Kidney epithelial cell (primary cell): Measurements from ENCODE around the gene HTRA3. TPM values are rescaled to one million over a fixed set of nuclear protein-coding genes. Genes with fewer than 3 reads are reported as not detected.

ENCODE experiments used
- DNase-seq: peaks from one replicate; pipeline ENCODE4 v3.0.0-alpha.2; 2010; ENCODE audit warnings: low read depth
- H3K27me3 ChIP-seq: 2 replicates; pipeline ENCODE4 v1.6.0; 2011; ENCODE audit warnings: low read length; ENCODE audit not compliant: control insufficient read depth, insufficient read depth
- H3K36me3 ChIP-seq: 2 replicates; pipeline ENCODE4 v1.5.1; 2011; ENCODE audit warnings: low read length; ENCODE audit not compliant: control insufficient read depth, insufficient read depth
- H3K4me3 ChIP-seq: 2 replicates; pipeline ENCODE4 v1.5.1; 2011; ENCODE audit warnings: low read depth, mild to moderate bottlenecking, control low read depth, low read length
- CTCF ChIP-seq: IDR thresholded peaks from 2 replicates; pipeline ENCODE4 v1.5.1; 2011; ENCODE audit warnings: mild to moderate bottlenecking, moderate library complexity, low read length, control low read depth, inconsistent platforms; ENCODE audit not compliant: insufficient read depth, poor library complexity, severe bottlenecking
- total RNA-seq: library from RNA; depleted of rRNA; stranded (reverse); fragments of >200 nt; gene quantifications from 2 replicates; pipeline ENCODE4 v1.2.3, GENCODE V29; 2015

HTRA3 gene
- 4.7 and 5.5 TPM in 2 replicates for total RNA-seq

- DNase-seq = no peak
- TF ChIP-seq CTCF = no peak
- no peaks in the 10 kb centered on the region for H3K36me3 ChIP-seq
- H3K4me3 ChIP-seq = no peak within 1 kb of the TSS
- peaks cover 30% of the 10 kb centered on the region for H3K27me3 ChIP-seq
Measured at GRCh38 chr4:8269535-8270417, at the start of gene HTRA3. Gene HTRA3 (plus strand): TSS chr4:8269754. CDS start chr4:8269969, 215 bp downstream.

- DNase-seq = no peak
- H3K36me3 ChIP-seq = no peaks in the 10 kb centered on the region
- no peak for TF ChIP-seq CTCF
- no peaks in the 10 kb centered on the region for H3K27me3 ChIP-seq
- H3K4me3 ChIP-seq = no peak overlapping the region
Measured at GRCh38 chr4:8220661-8221450, 48.7 kb upstream of the HTRA3 start.

GRCh38 chr4:8221476-8221875, 48.1 kb upstream of the HTRA3 start:
- H3K27me3 ChIP-seq = no peaks in the 10 kb centered on the region
- H3K36me3 ChIP-seq = no peaks in the 10 kb centered on the region
- TF ChIP-seq CTCF = no peak
- H3K4me3 ChIP-seq = no peak overlapping the region
- DNase-seq = no peak

- Histone ChIP-seq H3K36me3 (no peaks in the 10 kb centered on the region), H3K4me3 (no peak overlapping the region), H3K27me3 (no peaks in the 10 kb centered on the region)
- TF ChIP-seq CTCF = no peak
- DNase-seq = no peak
Measured at GRCh38 chr4:8221985-8222384, 47.6 kb upstream of the HTRA3 start.

- H3K36me3 ChIP-seq = no peaks in the 10 kb centered on the region
Measured at GRCh38 chr4:8222609-8223388, 46.8 kb upstream of the HTRA3 start.

More at GRCh38 chr4:8222609-8223388, 46.8 kb upstream of the HTRA3 start:
- no peak for TF ChIP-seq CTCF
- Histone ChIP-seq H3K27me3 (no peaks in the 10 kb centered on the region), H3K4me3 (no peak overlapping the region)
- DNase-seq = no peak
